ENCODE data around the gene DNAJC18.

DNAJC18 gene

DNA sequence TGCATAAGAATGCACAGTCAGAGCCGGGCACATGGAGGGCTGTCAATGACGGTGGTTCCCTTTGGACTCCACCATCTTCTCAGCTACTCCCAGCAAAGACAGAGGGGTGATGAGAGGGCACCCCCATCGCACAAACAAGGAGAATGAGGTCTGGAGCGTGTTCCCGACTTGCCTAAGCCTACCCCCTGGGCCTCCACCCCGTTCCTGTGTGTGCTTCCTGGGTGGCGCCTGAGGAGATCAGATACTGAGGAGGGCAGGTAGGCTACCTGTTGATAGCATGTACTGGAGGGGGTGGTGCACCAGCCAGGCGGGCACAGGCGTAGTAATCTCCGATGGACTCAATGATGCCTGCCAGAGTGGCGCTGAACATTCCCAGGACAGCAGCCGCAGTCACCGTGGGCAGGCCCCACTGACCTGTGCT, 60.4 kb downstream of the DNAJC18 start:
- H3K4me3 ChIP-seq (ENCODE audit: low read length), result no peak overlapping the region
- TF ChIP-seq, protein P1, sequence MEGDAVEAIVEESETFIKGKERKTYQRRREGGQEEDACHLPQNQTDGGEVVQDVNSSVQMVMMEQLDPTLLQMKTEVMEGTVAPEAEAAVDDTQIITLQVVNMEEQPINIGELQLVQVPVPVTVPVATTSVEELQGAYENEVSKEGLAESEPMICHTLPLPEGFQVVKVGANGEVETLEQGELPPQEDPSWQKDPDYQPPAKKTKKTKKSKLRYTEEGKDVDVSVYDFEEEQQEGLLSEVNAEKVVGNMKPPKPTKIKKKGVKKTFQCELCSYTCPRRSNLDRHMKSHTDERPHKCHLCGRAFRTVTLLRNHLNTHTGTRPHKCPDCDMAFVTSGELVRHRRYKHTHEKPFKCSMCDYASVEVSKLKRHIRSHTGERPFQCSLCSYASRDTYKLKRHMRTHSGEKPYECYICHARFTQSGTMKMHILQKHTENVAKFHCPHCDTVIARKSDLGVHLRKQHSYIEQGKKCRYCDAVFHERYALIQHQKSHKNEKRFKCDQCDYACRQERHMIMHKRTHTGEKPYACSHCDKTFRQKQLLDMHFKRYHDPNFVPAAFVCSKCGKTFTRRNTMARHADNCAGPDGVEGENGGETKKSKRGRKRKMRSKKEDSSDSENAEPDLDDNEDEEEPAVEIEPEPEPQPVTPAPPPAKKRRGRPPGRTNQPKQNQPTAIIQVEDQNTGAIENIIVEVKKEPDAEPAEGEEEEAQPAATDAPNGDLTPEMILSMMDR (IDR thresholded peaks at IDR 0.05; ENCODE audit: insufficient read depth, low read depth, low read length, missing control alignments), result no peak
- no peak for DNase-seq (ENCODE audit: low read depth)

DNA sequence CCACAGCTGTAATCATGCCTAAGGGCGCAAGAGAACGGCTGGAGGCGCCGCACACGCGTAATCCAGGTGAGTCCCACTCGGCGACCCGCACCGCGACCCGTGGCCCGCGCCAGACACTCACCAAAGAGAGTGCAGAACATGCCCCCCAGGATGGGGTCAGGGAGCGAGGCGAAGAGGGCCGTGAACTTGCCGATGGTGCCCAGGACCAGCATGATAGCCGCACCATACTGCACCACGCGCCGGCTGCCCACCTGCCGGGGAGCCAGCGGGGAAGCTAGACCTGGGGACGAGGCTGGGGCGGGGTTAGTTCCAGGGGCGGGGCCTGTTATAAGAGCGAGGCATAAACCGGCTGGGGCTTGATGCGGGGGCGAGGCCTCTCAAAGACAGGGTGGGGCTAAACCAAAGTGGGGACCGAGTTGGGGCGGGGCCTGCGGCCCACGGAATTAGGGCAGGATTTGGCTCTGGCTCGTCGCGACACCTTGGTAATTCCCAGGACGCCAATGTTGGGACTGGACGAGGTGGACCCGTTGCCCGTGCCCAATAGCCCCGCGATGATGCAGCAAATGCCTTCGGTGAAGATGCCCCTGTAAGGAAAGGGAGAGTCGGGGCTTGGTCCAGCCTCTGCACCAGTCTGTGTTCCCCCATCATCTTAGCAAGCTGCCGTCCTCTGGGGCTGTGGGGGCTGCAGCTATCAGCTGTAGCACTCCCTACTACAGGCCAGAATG, 61.1 kb downstream of the DNAJC18 start:
- TF ChIP-seq, protein P1 (IDR thresholded peaks at IDR 0.05; ENCODE audit: insufficient read depth, low read depth, low read length, missing control alignments), result no peak
- DNase-seq (ENCODE audit: low read depth), result no peak
- no peak overlapping the region for H3K4me3 ChIP-seq (ENCODE audit: low read length)

DNA sequence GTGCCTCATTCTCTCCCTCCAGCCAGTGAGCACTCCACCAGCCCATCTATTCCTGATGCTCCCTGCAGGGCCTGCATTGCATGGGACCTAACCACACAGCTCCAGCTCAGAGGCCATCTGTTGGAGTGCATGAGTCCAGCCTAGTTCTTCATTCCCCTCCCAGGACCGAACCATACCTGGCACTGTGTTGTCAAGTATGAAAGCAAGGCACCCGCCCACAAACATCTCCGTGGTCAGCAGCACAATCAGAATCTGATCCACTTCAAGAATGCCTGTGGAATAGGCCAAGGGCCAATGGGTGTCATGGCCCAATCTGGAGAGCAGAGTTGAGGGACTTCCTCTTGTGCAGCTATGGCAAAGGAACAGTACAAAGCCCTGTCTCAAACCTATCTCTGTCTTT, 62.1 kb downstream of the DNAJC18 start:
- DNase-seq (ENCODE audit: low read depth), result no peak
- TF ChIP-seq, protein P1 (IDR thresholded peaks at IDR 0.05; ENCODE audit: insufficient read depth, low read depth, low read length, missing control alignments), result no peak
- H3K4me3 ChIP-seq (ENCODE audit: low read length), result no peak overlapping the region

DNA sequence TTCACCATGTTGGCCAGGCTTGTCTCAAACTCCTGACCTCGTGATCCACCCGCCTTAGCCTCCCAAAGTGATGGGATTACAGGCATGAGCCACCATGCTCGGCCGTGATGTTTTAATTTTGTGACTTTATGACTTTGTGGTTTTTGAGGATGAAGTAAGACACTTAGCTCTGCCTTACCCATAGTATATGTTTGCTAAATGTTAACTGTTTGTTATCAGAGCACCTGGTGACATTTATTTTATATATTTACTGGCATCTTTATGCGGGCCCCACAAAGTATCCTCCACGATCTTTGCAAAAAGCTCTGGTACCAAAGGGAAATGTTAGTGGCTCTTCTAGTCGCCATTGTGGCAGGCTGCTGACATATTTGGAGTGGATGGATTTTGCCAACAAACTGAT, 63.0 kb downstream of the DNAJC18 start:
- TF ChIP-seq, protein P1 (IDR thresholded peaks at IDR 0.05; ENCODE audit: insufficient read depth, low read depth, low read length, missing control alignments), result no peak
- H3K4me3 ChIP-seq (ENCODE audit: low read length), result no peak overlapping the region
- DNase-seq (ENCODE audit: low read depth), result no peak

DNA sequence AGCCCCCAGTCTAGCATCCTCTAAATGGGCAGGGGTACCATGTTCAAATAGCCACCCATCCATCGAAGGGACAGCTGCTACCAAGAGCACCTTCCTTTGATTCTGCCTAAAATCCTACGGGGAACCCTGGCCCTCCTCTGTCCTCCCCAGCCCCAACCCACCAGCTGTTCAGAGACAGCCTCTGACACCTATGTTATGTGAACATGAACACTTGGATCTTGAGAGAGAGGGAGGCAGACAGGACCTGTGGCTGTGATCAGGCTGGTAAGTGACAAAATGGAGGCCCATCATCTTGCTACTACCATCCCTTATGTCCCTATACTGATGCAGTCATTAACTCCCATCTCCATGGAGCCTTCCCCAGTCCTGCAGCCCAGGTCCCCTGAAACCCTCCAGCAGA, 64.4 kb downstream of the DNAJC18 start:
- H3K4me3 ChIP-seq (ENCODE audit: low read length), result no peak overlapping the region
- no peak for DNase-seq (ENCODE audit: low read depth)
- TF ChIP-seq, protein P1 (IDR thresholded peaks at IDR 0.05; ENCODE audit: insufficient read depth, low read depth, low read length, missing control alignments), result no peak

DNA sequence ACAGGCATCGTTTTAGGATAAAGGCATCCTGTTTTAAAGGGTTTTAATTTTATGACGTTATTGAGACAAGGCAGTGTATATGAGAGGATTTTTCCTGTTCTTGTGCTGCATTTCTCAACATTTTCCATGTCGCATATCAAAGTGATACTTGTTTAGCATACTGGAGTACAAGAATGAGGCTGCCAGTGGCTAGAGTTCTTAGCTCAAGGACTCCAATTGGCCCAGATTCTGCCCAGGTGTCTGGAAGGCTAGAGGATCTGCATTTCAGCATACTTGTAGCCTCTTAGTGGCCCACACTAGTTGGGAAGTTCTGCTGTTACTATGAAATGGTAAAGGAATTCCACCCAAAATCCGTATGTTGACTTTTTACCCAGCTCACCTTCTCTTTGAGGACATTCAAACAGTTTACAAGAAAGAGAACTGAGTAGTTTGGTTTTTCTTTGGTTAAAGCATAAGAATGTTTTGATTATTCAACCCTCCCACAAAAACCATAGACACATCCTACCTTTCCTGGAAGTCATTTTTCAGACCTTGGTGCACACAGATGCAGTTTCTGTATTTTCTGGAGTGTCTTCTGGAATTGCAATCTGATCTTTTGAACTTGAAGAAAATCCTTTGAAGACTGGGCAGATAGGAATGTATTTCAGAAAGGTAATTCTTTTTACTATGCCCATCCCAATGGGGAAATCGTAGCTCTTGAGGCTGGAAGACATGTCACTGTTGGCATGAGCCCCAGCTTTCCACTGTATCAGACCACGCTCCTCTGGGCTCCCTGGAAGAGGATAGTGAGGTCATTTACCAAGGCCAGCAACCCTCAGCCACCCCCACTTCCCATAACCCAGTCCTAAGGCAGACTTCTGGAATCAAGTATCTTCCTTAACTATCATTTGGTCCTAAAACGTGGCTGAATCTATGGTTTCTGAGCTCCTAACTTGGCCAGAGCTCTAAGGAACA, 67.6 kb downstream of the DNAJC18 start:
- no peak overlapping the region for H3K4me3 ChIP-seq (ENCODE audit: low read length)
- no peak for DNase-seq (ENCODE audit: low read depth)
- TF ChIP-seq, protein P1 (IDR thresholded peaks at IDR 0.05; ENCODE audit: insufficient read depth, low read depth, low read length, missing control alignments), result no peak
